Naive thymus-derived CD4-positive, alpha-beta T cell (primary cell): ENCODE measurements around the gene CAMTA2. TPM values are rescaled to one million over a fixed set of nuclear protein-coding genes. Genes with fewer than 3 reads are reported as not detected.
A peak's percentile ranks its signal among the peaks of the same experiment; 100 is the strongest.

ENCODE experiments used
- ATAC-seq: fragments of 150-1000 bp; cut with Tn5 transposase; 2 replicates; pipeline ENCODE4 v1.10.0; 2021; ENCODE audit warnings: mild to moderate bottlenecking, moderate library complexity
- CTCF ChIA-PET: fragments of 350-600 bp; sonication (Branson Sonifier 250); formaldehyde crosslinking; loops from one replicate; lab custom pipeline; 2021; ENCODE audit warnings: antibody characterized with exemption; lab: Charles Lee
- POLR2A ChIA-PET: fragments of 350-600 bp; sonication (Branson Sonifier 250); formaldehyde crosslinking; loops from one replicate; lab custom pipeline; 2021; ENCODE audit warnings: antibody characterized with exemption, inconsistent platforms; lab: Charles Lee
- DNase-seq, 9 donors: peaks; one replicate each; pipeline versions ENCODE4 v3.0.0 to v3.0.0-alpha.2; 2020 to 2022; ENCODE audit warnings: mixed read lengths in 1 of 9
- H3K27ac ChIP-seq: one replicate; pipeline ENCODE4 v1.7.0; 2013; ENCODE audit warnings: mild to moderate bottlenecking, low read depth, low read length, moderate library complexity
- H3K27me3 ChIP-seq, 2 donors: one replicate each; pipeline ENCODE4 v1.7.0; 2013; ENCODE audit warnings: low read length in 2 of 2, mild to moderate bottlenecking in 2 of 2, moderate library complexity in 2 of 2; ENCODE audit not compliant: control insufficient read depth in 2 of 2, insufficient read depth in 2 of 2
- H3K36me3 ChIP-seq, 3 experiments: 1 replicate in 2 of 3; 2 replicates in 1 of 3; pipeline ENCODE4 v1.7.0; 2013; ENCODE audit warnings: low read length in 3 of 3, mild to moderate bottlenecking in 3 of 3, moderate library complexity in 1 of 3; ENCODE audit not compliant: insufficient read depth in 3 of 3, control insufficient read depth in 2 of 3
- H3K4me1 ChIP-seq, 2 donors: one replicate each; pipeline ENCODE4 v1.7.0; 2013; ENCODE audit warnings: low read length in 2 of 2, mild to moderate bottlenecking in 2 of 2, moderate library complexity in 1 of 2; ENCODE audit not compliant: control insufficient read depth in 2 of 2, insufficient read depth in 2 of 2
- H3K4me3 ChIP-seq: 2 replicates; pipeline ENCODE4 v1.7.0; 2013; ENCODE audit warnings: mild to moderate bottlenecking, low read length
- H3K9me3 ChIP-seq, 3 experiments: 1 replicate in 2 of 3; 2 replicates in 1 of 3; pipeline ENCODE4 v1.7.0; 2013; ENCODE audit warnings: low read length in 3 of 3; ENCODE audit not compliant: control insufficient read depth in 2 of 3
- H3K27ac Mint-ChIP-seq, 9 donors: one replicate each; pipeline ENCODE4 v1.8.0; 2020 to 2022; ENCODE audit warnings: mixed read lengths in 9 of 9, mild to moderate bottlenecking in 8 of 9, moderate library complexity in 5 of 9, inconsistent platforms in 2 of 9
- H3K27me3 Mint-ChIP-seq, 5 donors: one replicate each; pipeline ENCODE4 v1.8.0; 2021 to 2022; ENCODE audit warnings: mixed read lengths in 5 of 5, mild to moderate bottlenecking in 1 of 5
- H3K36me3 Mint-ChIP-seq, 5 donors: one replicate each; pipeline ENCODE4 v1.8.0; 2020 to 2022; ENCODE audit warnings: mixed read lengths in 5 of 5, mild to moderate bottlenecking in 3 of 5, inconsistent platforms in 1 of 5
- H3K4me1 Mint-ChIP-seq, 7 donors: one replicate each; pipeline ENCODE4 v1.8.0; 2020 to 2022; ENCODE audit warnings: mixed read lengths in 7 of 7, mild to moderate bottlenecking in 3 of 7, inconsistent platforms in 1 of 7
- H3K4me3 Mint-ChIP-seq, 10 donors: one replicate each; pipeline ENCODE4 v1.8.0; 2020 to 2022; ENCODE audit warnings: mild to moderate bottlenecking in 10 of 10, mixed read lengths in 10 of 10, moderate library complexity in 6 of 10, inconsistent platforms in 2 of 10
- H3K9me3 Mint-ChIP-seq, 11 donors: one replicate each; pipeline ENCODE4 v1.8.0; 2020 to 2022; ENCODE audit warnings: mixed read lengths in 11 of 11, mild to moderate bottlenecking in 4 of 11, inconsistent platforms in 1 of 11, moderate library complexity in 1 of 11
- intact Hi-C, 2 donors: fragments of 100-400 bp; cut with micrococcal nuclease; formaldehyde crosslinking; loops; one replicate each; pipeline ENCODE4 v1.15.1; 2023
- polyA plus RNA-seq, 2 donors: library from polyadenylated mRNA; unstranded; fragments of 300-500 nt; fragmentation: Illumina TruSeq; gene quantifications; one replicate each; pipeline ENCODE4 v1.2.3, GENCODE V29; 2021
- total RNA-seq, 6 experiments: library from RNA in 5 of 6; stranded (reverse) in 5 of 6; gene quantifications; 1 replicate in 5 of 6; 2 replicates in 1 of 6; pipeline ENCODE4 v1.2.3 and lab custom pipeline; 2021 to 2026

Gene CAMTA2
- total and polyA plus RNA-seq, 7 experiments from 2014 or later, result 9.7 to 90.0 (median 61.1) TPM

DNA sequence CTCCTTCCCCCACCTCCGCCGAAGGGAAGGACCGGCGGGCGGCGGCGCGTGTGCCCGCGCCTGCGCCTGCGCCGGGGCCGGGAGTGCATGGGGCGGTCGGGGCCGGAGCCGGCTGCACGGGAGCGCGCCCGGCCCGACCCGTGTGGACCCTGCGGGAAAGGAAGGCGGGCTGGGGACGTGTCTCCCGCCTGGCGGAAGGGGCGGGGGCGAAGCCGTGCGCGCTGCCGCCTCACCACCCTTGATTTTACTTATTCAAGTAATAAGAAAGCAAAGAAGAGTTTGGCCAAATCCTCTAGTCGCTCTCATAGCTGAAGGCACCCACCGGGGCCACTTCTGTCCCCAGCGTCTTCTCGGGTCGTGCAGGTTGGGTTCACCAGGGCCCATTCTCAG, 38.5 kb downstream of the CAMTA2 start:
- intact Hi-C loops, result loop anchor here (1.0 to 10.0 kb wide), 13 partner anchors 9 to 1706 kb away; partner anchors contain the start of genes ARRB2 (in 2 of the 2), INCA1 (in 2 of the 2), KIF1C (in 2 of the 2) and NUP88 (in 2 of the 2)
- Mint-ChIP-seq H3K27ac (peak overlapping the region; percentile 83 to 100 (median 96)), H3K4me3 (peak overlapping the region; percentile 92 to 100 (median 98)), H3K4me1 (peaks cover 37 to 50% (median 43%) of the 10 kb centered on the region in 7 donors), H3K36me3 (peaks cover 5 to 36% (median 18%) of the 10 kb centered on the region in 5 donors), H3K9me3 (peaks cover 0 to 5% (median 0%) of the 10 kb centered on the region in 11 donors), H3K27me3 (peaks cover 0 to 2% (median 0%) of the 10 kb centered on the region in 5 donors)
- H3K4me3 ChIP-seq, result peak overlapping the region; percentile 98
- H3K27me3 ChIP-seq, result no peaks in the 10 kb centered on the region
- ATAC-seq (peak; percentile 58), DNase-seq (peak in 7 of 9 donors; percentile 69 to 84 (median 79))
- peak overlapping the region; percentile 89 for H3K27ac ChIP-seq
- CTCF ChIA-PET, result interaction anchor here (0.6 to 2.3 kb wide), 5 partner anchors 9 to 804 kb away, joined by 3 to 12 read pairs (median 4); partner anchors contain the start of genes RNF167, SLC25A11 and SPAG7
- H3K36me3 ChIP-seq, result peaks cover 5 to 31% (median 16%) of the 10 kb centered on the region in 3 experiments
- H3K9me3 ChIP-seq, result no peaks in the 10 kb centered on the region
- peaks cover 27 to 35% of the 10 kb centered on the region in 2 donors for H3K4me1 ChIP-seq
- POLR2A ChIA-PET, result interaction anchor here (0.6 to 13.0 kb wide), 17 partner anchors 10 to 805 kb away, joined by 3 to 278 read pairs (median 6); partner anchors contain the start of genes C17orf107, CAMTA2, RNF167 and SLC25A11

DNA sequence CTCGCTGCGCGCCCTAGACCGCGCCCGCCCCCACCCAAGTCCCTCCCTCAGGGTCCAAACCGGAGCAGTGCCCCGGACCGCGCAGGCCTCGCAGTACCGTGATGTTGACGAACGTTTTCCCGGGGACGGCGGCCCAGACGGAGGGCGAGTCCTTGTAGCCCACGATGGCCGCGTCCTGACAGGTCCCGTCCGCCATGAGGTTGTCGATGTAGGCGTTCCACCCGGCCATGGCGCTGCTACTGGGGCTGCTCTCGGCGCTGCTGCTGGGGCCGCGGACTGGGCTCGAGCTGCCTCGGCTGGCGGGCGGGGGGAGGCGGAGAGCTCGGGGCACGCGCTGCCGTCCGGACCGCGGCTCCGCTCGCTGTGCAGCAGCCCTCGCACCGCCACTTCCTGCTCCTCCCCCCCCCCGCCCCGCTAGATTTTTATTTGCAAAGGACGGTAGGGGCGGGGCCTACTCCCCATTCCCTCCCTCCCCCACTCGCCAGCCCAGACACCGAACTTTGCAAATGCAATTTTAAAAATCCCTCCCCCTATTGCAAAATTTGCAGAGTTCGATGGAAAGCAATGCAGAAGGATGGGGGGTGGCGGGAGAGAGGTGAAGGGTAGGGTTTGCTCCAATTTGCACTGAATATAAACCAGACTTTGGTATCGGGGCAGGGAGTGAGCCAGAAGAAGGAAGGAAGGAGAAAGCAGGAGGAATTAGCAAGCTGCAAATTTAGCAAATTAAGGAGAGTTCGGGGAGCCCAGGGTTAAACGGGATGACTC, 39.1 kb downstream of the CAMTA2 start, which contains the start of gene PFN1:
TSS of gene PFN1 (minus strand) at position 365 of the 765 bp plus-strand sequence. CDS start at position 229, 136 bp downstream.
- Histone ChIP-seq H3K4me3 (peak within 1 kb of the TSS; percentile 98), H3K36me3 (peaks cover 6 to 34% (median 16%) of the 10 kb centered on the region in 3 experiments), H3K27me3 (no peaks in the 10 kb centered on the region), H3K9me3 (no peaks in the 10 kb centered on the region), H3K27ac (peak within 1 kb of the TSS; percentile 89), H3K4me1 (peaks cover 33 to 40% of the 10 kb centered on the region in 2 donors)
- ChIA-PET CTCF (interaction anchor here (0.6 to 2.3 kb wide), 5 partner anchors 9 to 803 kb away, joined by 3 to 12 read pairs (median 4); partner anchors contain the start of genes RNF167, SLC25A11 and SPAG7), POLR2A (interaction anchor here (0.6 to 13.0 kb wide), 22 partner anchors 9 to 805 kb away, joined by 3 to 278 read pairs (median 5); partner anchors contain the start of genes C17orf107, CAMTA2, INCA1 and KIF1C)
- H3K4me1 Mint-ChIP-seq, result peaks cover 40 to 51% (median 48%) of the 10 kb centered on the region in 7 donors
- peaks cover 0 to 5% (median 0%) of the 10 kb centered on the region in 11 donors for H3K9me3 Mint-ChIP-seq
- peaks cover 5 to 38% (median 18%) of the 10 kb centered on the region in 5 donors for H3K36me3 Mint-ChIP-seq
- peak; percentile 64 to 93 (median 90) for DNase-seq
- H3K27ac Mint-ChIP-seq, result peak within 1 kb of the TSS; percentile 92 to 100 (median 96)
- H3K4me3 Mint-ChIP-seq, result peak within 1 kb of the TSS; percentile 92 to 100 (median 98)
- H3K27me3 Mint-ChIP-seq, result peaks cover 0 to 2% (median 0%) of the 10 kb centered on the region in 5 donors
- ATAC-seq, result peak; percentile 77
- intact Hi-C loops, result loop anchor here (1.0 to 10.0 kb wide), 12 partner anchors 8 to 1706 kb away; partner anchors contain the start of genes INCA1 (in 2 of the 2), KIF1C (in 2 of the 2), NUP88 (in 2 of the 2) and RNF167 (in 2 of the 2)

DNA sequence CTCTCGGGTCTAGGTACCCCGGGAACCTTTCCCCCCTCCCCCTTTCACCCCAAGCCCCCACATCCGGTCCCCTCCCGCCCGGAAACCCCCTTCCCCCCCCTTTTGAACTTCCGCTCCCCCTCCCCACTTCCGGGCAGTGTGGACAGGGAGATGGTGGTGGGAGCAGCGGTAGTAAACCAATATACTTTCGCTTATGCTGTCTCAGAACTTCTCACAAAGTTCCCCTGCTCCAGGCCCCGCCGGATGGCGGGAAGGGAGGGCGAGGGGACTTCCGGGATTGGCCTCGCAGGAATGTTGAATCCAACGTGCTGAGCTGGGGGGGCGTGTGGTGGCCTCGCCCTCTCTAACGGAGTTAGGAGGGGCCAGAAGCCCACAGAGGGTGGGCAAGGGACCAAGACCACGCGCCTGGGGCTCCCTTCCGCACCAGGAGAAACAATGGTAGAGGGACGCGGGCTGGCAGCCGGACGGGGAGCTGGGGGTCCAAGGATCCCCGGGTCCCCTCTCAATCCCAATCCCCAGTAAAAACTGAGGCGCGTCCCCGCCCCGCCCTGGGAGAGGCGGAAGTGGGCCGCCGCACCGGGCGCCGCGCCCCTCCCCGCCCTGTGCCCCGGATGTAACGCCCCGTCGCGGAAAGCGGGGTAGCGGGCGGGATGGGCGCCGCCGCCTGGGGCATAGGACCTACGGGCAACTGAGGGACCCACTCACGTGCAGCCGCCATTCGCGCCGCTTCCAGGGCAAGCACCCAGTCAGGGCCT, 39.9 kb downstream of the CAMTA2 start:
- intact Hi-C loops, result loop anchor here (1.0 to 10.0 kb wide), 13 partner anchors 7 to 1707 kb away; partner anchors contain the start of genes INCA1 (in 2 of the 2), KIF1C (in 2 of the 2), MINK1 (in 2 of the 2) and NUP88 (in 2 of the 2)
- Histone ChIP-seq H3K9me3 (no peaks in the 10 kb centered on the region), H3K4me1 (peaks cover 41 to 48% of the 10 kb centered on the region in 2 donors), H3K27ac (peak overlapping the region; percentile 89), H3K36me3 (peaks cover 14 to 42% (median 16%) of the 10 kb centered on the region in 3 experiments), H3K27me3 (no peaks in the 10 kb centered on the region), H3K4me3 (peak overlapping the region; percentile 98)
- H3K4me1 Mint-ChIP-seq, result peaks cover 48 to 59% (median 56%) of the 10 kb centered on the region in 7 donors
- peak; percentile 51 to 81 (median 66) for DNase-seq
- H3K4me3 Mint-ChIP-seq, result peak overlapping the region; percentile 92 to 100 (median 98)
- peaks cover 0 to 5% (median 0%) of the 10 kb centered on the region in 11 donors for H3K9me3 Mint-ChIP-seq
- H3K27ac Mint-ChIP-seq, result peak overlapping the region; percentile 81 to 98 (median 94)
- H3K27me3 Mint-ChIP-seq, result peaks cover 0 to 2% (median 0%) of the 10 kb centered on the region in 5 donors
- POLR2A ChIA-PET, result interaction anchor here (0.6 to 13.0 kb wide), 19 partner anchors 9 to 804 kb away, joined by 3 to 278 read pairs (median 5); partner anchors contain the start of genes C17orf107, CAMTA2, INCA1 and KIF1C
- CTCF ChIA-PET, result interaction anchor here (1.4 to 2.3 kb wide), 2 partner anchors 14 to 20 kb away, joined by 4 to 12 read pairs; partner anchors contain the start of gene SPAG7
- peaks cover 5 to 45% (median 25%) of the 10 kb centered on the region in 5 donors for H3K36me3 Mint-ChIP-seq
- ATAC-seq, result peak; percentile 35

DNA sequence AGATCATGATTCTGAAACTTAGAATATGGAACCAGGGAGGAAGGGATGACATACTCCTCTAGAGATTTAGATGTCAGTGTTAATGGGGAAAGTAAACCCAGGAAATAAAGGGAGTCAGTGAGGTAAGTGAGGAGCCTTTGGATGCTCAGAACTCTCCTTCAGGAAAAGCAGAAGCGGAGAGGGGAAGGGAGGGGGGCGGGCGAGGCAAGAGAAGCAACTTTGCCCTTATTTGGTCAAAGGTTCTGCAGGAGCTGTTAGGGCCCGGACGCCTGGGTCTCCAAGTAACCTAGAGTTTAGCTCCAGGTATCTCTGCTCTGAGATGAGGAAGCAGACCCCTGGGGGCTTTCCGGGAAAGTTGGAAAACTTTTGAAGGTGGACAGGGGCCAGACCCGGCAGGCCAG, 40.5 kb downstream of the CAMTA2 start:
- H3K9me3 ChIP-seq, result no peaks in the 10 kb centered on the region
- POLR2A ChIA-PET, result interaction anchor here (0.6 to 13.0 kb wide), 12 partner anchors 8 to 235 kb away, joined by 3 to 278 read pairs (median 8); partner anchors contain the start of genes C17orf107, CAMTA2, INCA1 and KIF1C
- ATAC-seq (no peak), DNase-seq (no peak)
- H3K36me3 ChIP-seq, result peaks cover 14 to 46% (median 16%) of the 10 kb centered on the region in 3 experiments
- peaks cover 46 to 54% of the 10 kb centered on the region in 2 donors for H3K4me1 ChIP-seq
- H3K27ac ChIP-seq, result peak overlapping the region; percentile 89
- peaks cover 53 to 64% (median 62%) of the 10 kb centered on the region in 7 donors for H3K4me1 Mint-ChIP-seq
- CTCF ChIA-PET, result interaction anchor here (2.1 to 2.3 kb wide), 2 partner anchors 20 kb away, joined by 9 to 12 read pairs; partner anchors contain the start of gene SPAG7
- peaks cover 5 to 51% (median 30%) of the 10 kb centered on the region in 5 donors for H3K36me3 Mint-ChIP-seq
- intact Hi-C loops, result loop anchor here (2.0 to 10.0 kb wide), 5 partner anchors 114 to 1708 kb away; partner anchors contain the start of genes MINK1 (in 2 of the 2), ZNF594 (in 2 of the 2), C17orf100 (in 1 of the 2) and MED31 (in 1 of the 2)
- peak overlapping the region; percentile 70 to 98 (median 93) for H3K27ac Mint-ChIP-seq
- H3K9me3 Mint-ChIP-seq, result peaks cover 0 to 5% (median 0%) of the 10 kb centered on the region in 11 donors
- H3K27me3 ChIP-seq, result no peaks in the 10 kb centered on the region
- H3K4me3 Mint-ChIP-seq, result peak overlapping the region; percentile 92 to 100 (median 96)
- H3K4me3 ChIP-seq, result peak overlapping the region; percentile 98
- peaks cover 0 to 2% (median 0%) of the 10 kb centered on the region in 5 donors for H3K27me3 Mint-ChIP-seq

DNA sequence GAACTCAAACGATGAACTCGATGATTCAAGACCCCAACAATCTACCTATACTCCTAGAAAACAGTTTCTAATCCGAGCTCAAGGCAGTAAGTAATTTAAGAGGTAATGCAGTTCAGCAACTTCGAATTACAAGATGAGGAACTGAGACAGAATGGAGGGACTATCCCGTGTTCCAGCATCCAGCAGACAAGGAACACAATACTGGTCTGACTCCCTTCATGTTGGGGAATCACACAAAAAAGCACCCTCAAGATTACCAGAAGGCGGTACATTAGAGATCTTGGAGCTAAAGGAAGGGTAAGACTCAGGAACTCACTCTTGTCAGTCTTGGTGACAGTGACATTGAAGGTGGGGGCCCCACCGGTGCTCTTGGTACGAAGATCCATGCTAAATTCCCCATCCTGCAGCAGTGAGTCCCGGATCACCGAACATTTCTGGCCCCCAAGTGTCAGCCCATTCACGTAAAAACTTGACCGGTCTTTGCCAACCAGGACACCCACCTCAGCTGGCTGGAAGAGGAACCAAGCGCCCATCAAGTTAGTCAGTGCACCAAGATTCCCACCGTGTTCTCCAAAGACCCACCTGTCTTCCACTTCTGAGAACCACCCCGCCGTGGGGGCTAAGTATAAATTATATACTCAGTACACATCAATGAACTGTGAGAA, 41.0 kb downstream of the CAMTA2 start:
- Mint-ChIP-seq H3K4me1 (peaks cover 59 to 70% (median 65%) of the 10 kb centered on the region in 7 donors), H3K36me3 (peaks cover 5 to 57% (median 34%) of the 10 kb centered on the region in 5 donors), H3K9me3 (peaks cover 0 to 6% (median 0%) of the 10 kb centered on the region in 11 donors), H3K27ac (peak overlapping the region; percentile 70 to 98 (median 93)), H3K4me3 (peak overlapping the region; percentile 92 to 100 (median 96)), H3K27me3 (peaks cover 0 to 2% (median 0%) of the 10 kb centered on the region in 5 donors)
- ChIA-PET CTCF (interaction anchor here (2.1 kb wide), 1 partner anchor 21 kb away, joined by 9 read pairs; the partner anchor contains the start of gene SPAG7), POLR2A (interaction anchor here (0.8 to 13.0 kb wide), 10 partner anchors 22 to 156 kb away, joined by 3 to 278 read pairs (median 4); partner anchors contain the start of genes C17orf107, CAMTA2, INCA1 and KIF1C)
- H3K4me3 ChIP-seq, result peak overlapping the region; percentile 98
- H3K27me3 ChIP-seq, result no peaks in the 10 kb centered on the region
- H3K27ac ChIP-seq, result peak overlapping the region; percentile 89
- DNase-seq (no peak), ATAC-seq (no peak)
- intact Hi-C loops, result loop anchor here (2.0 to 10.0 kb wide), 5 partner anchors 114 to 1708 kb away; partner anchors contain the start of genes MINK1 (in 2 of the 2), ZNF594 (in 2 of the 2), C17orf100 (in 1 of the 2) and MED31 (in 1 of the 2)
- H3K9me3 ChIP-seq, result no peaks in the 10 kb centered on the region
- peaks cover 14 to 46% (median 16%) of the 10 kb centered on the region in 3 experiments for H3K36me3 ChIP-seq
- H3K4me1 ChIP-seq, result peaks cover 51 to 57% of the 10 kb centered on the region in 2 donors
